T follicular helper cell (primary cell): Measurements from ENCODE around the gene PNMA8B.
A peak's percentile ranks its signal among the peaks of the same experiment; 100 is the strongest.
"Not testable (repeated sequence)": the region's sequence is repeated elsewhere in the genome, so short reads cannot be mapped to it uniquely, and the experiment has no call there.

ENCODE experiments used
- DNase-seq: peaks from one replicate; pipeline ENCODE4 v3.0.0-alpha.2; 2020; ENCODE audit warnings: low read depth

PNMA8B gene

DNA sequence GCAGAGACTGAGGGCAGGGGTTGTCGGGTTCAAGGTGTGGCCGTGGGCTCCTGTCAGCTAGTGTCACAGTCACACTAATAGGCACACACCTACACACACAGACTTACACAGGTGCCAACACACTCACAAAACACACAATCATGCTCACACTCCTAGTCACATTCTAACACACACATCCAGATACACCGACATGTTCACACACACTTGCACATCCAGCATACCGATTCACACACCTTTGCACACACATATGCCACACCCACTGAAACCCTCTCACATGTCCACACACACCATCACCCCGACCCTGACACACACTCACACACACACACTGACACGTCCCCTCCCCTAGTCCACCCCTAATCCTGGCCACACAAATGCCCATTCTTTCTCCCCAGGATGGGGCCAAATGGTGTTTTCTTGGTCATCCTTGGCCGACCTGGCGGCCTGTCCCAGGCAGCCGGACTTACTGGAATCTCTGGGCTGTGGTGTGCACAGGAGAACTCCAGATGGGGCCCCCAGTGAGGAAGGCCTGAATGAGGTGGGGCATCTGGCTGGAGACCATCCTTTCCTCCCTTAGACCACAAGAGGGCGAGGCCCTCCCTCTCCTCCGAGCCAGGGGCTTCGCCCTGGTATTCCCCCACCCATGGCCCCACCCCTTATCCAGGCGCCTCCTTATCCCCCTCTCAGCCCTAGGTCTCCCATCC lies 19.1 kb upstream of the PNMA8B start:
- no peak for DNase-seq

DNA sequence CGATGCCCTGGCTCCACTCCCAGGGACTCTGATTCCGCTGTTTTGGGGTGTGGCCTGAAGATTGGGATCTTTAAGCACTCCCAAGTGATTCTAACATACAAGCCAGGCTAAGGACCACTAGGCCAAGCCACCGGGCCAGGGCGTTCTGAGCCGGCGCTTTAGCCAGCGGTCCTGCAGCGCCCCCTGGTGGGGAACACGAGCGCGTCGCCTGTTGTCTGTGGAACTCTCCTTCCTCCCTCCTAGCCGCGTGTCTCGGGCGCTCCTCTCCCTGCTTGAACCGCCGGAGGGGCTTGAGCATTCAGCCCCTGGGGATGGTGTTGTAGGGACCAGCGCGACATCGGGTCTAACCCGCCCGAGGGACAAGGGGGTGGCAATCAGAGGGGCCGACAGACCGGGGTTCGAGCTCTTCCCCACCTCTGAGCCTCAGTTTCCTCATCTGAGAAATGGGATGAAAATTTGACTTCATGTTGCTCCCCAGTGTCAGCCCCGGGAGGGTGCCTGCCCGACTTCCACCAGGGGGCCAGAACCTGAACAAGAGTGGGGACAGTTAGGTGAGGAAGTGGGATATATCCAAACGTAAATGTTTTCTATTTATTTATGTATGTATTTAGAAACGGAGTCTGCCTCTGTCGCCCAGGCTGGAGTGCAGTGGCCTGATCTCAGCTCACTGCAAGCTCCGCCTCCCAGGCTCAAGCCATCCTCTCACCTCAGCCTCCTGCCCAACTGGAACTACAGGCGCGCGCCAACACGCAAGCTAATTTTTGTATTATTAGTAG lies 18.0 kb upstream of the PNMA8B start:
- DNase-seq: peak; percentile 66

GRCh38 chr19:46511237-46511636 lies 15.6 kb upstream of the PNMA8B start:
- DNase-seq: no peak

GRCh38 chr19:46508206-46508605 lies 12.5 kb upstream of the PNMA8B start:
- DNase-seq: no peak

DNA sequence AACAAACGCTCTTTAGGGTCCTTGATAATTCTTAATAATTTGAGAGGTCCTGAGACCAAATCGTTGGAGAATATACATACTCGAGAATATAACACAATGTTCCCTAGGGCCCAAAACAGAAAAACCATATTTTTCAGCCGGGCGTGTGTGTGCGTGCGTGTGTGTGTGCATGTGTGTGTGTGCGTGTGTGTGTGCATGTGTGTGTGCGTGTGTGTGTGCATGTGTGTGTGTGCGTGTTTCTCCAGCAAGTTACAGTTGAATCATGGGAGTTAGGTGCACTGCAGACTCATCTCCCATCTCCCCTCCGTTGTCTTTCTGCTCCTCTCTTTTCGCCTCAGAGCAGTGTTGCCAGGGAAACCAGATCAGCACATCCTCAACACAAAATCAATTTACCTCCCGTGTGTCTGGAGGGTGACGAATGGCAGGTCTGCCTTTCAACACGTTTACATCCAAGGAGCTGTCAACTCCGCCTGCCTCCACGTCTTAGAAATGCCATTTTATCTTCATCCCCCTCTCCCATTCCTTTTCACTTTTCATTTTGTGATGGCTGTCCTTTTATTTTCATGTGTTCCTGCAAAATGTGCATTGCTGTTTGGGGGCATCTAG lies 8.3 kb upstream of the PNMA8B start:
- DNase-seq: no peak

DNA sequence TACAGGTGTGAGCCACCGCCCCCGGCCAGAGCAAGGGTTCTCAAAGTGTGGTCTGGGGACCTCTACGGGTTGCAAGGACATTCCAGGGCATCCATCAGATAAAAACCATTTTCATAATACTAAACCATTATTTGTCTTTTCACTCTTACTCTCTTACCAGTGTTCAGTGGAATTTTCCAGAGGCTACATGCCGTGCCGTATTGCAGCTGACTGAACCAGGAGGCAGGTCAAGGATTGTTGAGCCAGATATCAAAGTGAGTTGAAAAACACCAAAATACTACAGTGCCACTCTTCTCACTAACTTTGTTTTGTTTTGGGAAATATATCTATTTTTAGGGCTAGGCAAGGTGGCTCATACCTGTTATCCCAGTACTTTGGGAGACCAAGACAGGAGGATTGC lies 7.2 kb upstream of the PNMA8B start:
- no peak for DNase-seq

GRCh38 chr19:46499692-46500091 lies 4.0 kb upstream of the PNMA8B start:
- DNase-seq: no peak

DNA sequence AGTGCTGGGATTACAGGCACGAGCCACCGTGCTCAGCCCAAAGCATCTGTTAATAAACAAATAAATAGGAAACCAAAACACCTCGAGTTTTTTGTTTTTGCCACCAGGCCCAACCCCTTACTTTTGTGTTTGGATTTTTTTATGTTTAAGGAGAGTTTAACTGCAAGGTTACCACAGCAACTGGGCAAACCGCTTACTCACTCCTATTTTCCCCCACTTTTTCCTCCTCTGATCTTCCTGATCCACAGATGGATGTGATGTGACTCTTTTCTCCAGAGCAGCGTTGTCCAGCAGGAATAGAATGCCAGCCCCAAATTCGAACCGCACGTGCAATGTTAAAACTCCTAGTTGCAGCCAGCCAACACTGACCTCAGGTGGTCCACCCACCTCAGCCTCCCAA lies 2.1 kb upstream of the PNMA8B start:
- no peak for DNase-seq

DNA sequence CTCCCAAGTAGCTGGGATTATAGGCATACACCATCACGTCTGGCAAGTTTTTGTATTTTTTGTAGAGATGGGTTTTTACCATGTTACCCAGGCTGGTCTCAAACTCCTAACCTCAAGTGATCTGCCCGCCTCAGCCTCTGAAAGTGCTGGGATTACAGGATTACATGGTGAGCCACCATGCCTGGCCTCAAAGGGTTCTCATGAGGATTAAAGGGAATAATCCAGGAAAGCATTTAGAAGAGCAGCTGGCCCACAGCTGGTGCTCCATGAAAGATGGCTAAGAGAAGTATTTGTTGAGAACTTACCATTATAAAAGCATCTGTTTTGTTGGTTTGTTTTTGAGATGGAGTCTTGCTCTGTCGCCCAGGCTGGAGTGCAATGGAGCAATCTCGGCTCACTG lies 1.2 kb upstream of the PNMA8B start:
- not testable (repeated sequence) for DNase-seq

- DNase-seq: no peak
Observed at GRCh38 chr19:46496304-46496703, 637 bp upstream of the PNMA8B start.

- DNase-seq: no peak
Observed at GRCh38 chr19:46494941-46495785, 504 bp downstream of the PNMA8B start.

- DNase-seq: no peak
Observed at GRCh38 chr19:46494146-46494940, 1.3 kb downstream of the PNMA8B start.

DNA sequence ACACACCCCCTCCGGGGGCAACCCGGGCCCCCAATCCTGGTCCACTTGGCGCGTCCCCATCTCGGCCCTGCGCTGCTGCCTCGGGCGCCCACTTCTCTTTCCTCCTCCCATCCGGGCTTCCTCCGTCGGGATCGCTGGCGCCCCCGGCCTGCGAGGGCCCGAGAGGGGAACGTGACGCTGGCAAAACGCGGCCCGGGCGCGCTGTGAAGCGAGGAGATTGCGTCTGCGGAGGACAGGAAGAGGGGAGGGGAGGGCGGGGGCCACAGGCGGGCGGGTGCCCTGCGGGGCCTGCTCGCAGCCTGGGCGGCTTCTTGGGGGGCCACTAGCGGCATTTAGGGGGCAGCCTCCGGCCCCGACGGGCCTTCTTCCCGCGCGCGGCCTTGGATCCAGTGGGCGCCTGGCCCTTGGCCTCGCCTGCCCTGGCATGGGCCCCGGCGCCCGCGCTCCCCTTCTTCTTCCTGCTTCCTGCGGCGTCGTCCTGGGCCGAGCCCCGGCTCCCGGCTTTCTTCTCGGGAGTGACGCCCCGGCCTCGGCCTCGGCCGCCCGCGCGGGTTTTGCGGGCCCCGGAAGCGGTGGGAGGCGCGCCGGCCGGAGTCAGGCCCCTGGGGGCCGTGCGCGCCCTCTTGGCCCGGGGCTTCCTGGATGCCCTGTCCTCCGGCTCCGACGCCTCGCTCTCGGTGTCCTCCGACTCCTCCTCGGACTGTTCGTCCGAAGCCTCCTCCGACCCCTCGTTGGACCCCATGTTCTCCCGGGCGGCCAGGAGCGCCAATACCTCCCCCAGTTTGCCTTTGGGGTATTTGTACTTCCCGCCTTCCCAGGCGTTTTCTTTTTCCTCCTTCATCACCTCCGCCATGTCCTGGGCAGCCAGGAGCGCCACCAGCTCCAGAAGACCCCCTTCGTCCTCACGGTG lies 2.2 kb downstream of the PNMA8B start:
- peak; percentile 20 for DNase-seq

DNA sequence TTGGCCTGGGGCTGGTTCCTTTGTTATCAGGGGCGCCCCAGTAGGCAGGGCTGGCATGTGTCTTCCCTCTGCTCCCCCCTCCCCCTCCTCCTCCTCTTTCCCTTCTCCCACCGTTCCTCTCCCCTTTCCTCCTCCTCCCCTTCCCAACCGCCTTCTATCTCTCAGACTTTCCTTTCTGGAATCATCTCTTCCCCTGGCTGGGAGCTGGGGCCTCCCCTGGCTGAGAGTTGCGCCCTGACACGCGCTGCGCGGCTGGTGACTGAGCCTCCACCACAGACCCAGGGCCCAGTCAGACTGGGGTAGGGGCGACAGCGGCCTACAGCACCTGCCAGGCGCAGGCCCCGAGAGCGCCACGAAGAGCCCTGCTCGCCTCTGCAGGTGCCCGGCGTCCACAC lies 2.8 kb downstream of the PNMA8B start:
- DNase-seq: no peak

DNA sequence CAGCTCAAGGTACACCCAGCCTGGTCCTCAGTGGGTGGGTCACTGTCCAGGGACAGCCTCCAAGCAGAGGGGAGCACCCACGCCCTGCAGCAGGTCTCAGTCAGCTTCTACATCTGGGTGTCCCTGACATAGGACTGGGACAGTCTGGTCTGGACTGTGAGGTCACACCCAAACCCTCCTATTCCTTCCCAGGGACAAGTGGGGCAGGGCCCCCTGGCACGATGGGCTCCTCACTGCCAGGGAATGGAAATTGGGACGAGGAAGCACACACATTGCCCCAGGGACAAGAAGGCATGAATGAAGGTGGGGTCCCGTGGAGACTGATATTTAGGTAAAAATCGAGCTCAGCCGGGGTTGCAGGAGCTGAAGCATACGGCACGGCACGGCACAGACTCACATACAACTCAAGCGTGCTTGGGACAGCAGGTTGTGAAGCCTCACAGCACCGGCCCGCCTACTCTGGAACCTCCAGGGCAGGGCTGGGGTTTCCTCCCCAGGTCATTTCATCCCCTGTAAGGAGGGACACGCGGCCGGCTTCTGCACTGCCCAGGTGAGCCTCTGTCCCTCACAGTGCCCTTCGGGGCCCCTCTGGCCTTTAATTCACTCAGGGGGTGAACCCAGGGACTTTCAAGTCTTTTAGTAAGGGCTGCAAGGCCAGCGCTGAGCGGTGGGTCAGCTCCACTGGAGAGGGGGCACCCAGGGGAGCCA lies 3.5 kb downstream of the PNMA8B start:
- no peak for DNase-seq

DNA sequence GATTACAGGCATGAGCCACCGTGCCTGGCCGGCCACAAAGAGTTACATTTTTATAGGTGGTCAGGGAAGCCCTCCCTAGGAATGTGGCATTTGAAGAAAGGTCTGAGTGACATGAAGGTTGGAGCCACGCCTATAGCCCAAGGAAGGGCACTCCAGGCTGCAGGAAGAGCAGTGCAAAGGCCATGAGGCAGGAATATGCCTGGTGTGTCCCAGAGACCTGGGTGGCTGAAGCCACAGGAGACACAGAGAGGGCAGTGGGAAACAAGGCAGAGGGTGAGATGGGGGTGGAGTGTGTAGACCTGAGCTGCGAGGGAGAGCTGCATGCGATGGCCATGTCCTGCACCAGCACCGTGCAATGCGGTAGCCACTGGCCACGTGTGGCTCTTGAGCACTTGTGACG lies 4.9 kb downstream of the PNMA8B start:
- DNase-seq: no peak

- no peak for DNase-seq
Observed at GRCh38 chr19:46489445-46490272, 6.0 kb downstream of the PNMA8B start.

- DNase-seq: no peak
Observed at GRCh38 chr19:46488551-46488950, 7.1 kb downstream of the PNMA8B start.
